Epithelial cell of proximal tubule (primary cell): ENCODE measurements around the gene MAP3K5. TPM values are rescaled to one million over a fixed set of nuclear protein-coding genes. Genes with fewer than 3 reads are reported as not detected.

Experiments used
- DNase-seq: peaks from one replicate; pipeline ENCODE4 v3.0.0-alpha.2; 2011; ENCODE audit warnings: low read depth
- H3K4me3 ChIP-seq: 2 replicates; pipeline ENCODE4 v1.5.1; 2011; ENCODE audit warnings: low read depth, mild to moderate bottlenecking, low read length
- total RNA-seq: library from RNA; depleted of rRNA; stranded (reverse); fragments of >200 nt; gene quantifications from 2 replicates; pipeline ENCODE4 v1.2.3, GENCODE V29; 2015
- TF ChIP-seq, protein P1 (sequence below): conservative IDR thresholded peaks from 2 replicates; pipeline ENCODE4 v1.5.1; 2012; ENCODE audit warnings: low read depth, mild to moderate bottlenecking, low read length

MAP3K5 gene
- total RNA-seq, 1 donor from 2014 or later: 7.8 TPM

DNA sequence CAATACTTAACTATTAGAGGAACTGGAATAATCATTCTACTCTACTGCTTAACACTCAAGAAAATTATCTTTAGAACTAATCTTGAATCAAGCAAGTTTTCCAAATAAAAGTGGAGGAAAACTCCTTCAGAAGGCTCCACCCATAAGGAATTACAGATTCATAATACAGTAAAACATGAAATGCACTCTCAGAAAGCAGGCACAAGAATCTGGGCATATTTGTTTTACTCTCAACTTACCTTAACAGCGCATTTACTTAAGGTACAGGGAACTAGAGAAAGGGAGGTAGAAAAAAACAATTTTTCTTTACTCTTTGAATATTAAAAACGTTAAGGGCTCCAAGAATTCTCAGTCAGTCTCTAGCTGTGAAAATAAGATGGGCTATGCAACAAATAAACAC lies 140.3 kb downstream of the MAP3K5 start:
- DNase-seq: no peak
- no peak overlapping the region for H3K4me3 ChIP-seq
- TF ChIP-seq, protein P1, sequence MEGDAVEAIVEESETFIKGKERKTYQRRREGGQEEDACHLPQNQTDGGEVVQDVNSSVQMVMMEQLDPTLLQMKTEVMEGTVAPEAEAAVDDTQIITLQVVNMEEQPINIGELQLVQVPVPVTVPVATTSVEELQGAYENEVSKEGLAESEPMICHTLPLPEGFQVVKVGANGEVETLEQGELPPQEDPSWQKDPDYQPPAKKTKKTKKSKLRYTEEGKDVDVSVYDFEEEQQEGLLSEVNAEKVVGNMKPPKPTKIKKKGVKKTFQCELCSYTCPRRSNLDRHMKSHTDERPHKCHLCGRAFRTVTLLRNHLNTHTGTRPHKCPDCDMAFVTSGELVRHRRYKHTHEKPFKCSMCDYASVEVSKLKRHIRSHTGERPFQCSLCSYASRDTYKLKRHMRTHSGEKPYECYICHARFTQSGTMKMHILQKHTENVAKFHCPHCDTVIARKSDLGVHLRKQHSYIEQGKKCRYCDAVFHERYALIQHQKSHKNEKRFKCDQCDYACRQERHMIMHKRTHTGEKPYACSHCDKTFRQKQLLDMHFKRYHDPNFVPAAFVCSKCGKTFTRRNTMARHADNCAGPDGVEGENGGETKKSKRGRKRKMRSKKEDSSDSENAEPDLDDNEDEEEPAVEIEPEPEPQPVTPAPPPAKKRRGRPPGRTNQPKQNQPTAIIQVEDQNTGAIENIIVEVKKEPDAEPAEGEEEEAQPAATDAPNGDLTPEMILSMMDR: no peak

DNA sequence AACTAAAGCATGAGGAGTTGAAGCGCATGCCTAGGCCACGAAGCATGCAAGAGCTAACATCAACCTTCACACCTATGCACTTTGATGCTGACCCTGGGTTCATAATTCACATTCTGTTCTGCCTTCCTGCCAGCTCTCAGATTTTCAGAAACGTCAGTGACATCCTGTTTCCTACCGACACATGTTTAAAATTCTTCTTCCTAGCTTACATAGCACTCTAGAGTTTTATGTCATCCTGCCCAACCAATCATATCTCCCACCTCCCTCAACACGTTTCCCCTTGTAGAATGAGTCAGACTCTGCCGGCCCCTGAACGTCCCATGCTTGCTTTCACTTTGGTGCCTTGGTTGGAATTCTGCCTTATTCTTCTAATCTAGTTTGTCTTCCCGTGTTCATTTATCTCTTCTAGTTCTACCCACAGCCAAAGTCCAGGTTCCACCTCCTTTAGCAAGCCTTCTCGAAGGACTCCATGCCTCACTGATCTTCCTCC lies 144.9 kb downstream of the MAP3K5 start:
- DNase-seq: peak; percentile 58
- peak overlapping the region; percentile 45 for H3K4me3 ChIP-seq
- TF ChIP-seq, protein P1: no peak

DNA sequence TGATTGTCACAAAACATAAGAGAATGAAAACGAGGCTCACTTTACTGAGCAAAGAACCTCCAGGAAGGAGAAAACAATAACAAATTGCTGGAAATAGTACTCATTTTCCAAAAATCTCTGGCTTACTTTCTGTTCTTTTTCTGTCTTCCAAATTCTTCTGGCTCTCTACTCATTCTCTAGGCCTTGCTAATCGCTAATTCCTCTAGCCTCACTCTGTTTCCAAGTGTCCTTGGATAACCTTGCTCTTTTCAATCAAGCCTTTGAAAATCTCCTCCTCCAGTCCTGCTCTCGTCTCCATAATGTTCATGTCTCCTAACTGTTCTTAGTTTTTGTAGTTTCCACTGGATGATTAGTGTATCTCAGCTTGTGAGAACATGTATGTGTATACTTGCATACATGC lies 145.9 kb downstream of the MAP3K5 start:
- H3K4me3 ChIP-seq: no peak overlapping the region
- DNase-seq: no peak
- TF ChIP-seq, protein P1: no peak

DNA sequence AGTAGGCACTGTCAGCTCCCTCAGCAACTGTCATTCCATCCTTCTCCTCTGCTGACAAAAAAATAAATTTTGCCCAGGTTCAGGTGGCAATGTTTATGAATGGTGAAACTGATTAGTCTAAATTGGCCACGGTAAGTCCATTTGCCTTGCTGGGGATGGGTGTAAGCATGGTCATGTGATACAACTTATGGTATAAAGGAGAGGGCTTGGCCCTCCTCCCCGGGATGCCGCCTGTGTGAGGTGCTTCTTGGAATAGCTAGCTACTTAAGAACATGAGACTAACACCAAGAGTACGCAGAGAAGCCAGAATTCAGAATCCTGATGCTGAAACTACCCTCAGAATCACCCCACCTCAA lies 147.7 kb downstream of the MAP3K5 start:
- no peak overlapping the region for H3K4me3 ChIP-seq
- no peak for DNase-seq
- TF ChIP-seq, protein P1: no peak

DNA sequence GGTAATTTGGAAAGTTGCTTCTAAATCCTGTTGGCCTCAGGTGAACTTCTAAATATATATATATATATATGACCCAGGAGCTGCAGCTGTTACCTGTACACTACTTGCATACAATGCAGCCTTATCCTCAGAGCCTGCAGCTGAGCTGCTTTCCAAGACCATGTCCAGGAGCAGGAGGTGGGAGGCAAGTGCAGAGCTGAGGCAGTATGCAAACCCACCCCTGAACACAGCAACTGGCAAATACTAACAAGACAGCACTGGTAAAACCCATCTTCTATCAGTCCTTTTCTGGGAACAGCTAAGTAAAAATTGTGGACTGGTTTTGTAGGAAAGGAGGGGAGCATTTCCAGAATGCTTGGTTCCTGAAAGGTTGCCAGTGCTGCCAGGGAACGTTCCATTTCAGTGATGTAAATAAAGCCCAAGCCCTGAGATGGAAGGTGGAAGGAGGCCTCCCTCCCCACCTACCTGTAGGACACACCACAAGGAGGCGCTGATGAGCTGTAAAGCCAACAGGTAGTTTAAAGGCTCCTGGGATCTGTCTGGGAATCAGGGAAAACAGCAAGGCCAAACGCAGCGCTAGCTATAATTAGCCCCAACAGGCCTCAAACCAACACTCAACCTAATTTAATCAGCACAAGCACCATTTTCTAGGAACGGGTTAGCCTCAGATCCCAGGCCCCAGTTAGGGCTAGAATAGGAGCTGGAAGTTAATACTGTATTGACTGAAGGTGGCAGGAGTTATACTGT lies 148.3 kb downstream of the MAP3K5 start:
- peak; percentile 58 for DNase-seq
- TF ChIP-seq, protein P1: peak; percentile 96
- no peak overlapping the region for H3K4me3 ChIP-seq

DNA sequence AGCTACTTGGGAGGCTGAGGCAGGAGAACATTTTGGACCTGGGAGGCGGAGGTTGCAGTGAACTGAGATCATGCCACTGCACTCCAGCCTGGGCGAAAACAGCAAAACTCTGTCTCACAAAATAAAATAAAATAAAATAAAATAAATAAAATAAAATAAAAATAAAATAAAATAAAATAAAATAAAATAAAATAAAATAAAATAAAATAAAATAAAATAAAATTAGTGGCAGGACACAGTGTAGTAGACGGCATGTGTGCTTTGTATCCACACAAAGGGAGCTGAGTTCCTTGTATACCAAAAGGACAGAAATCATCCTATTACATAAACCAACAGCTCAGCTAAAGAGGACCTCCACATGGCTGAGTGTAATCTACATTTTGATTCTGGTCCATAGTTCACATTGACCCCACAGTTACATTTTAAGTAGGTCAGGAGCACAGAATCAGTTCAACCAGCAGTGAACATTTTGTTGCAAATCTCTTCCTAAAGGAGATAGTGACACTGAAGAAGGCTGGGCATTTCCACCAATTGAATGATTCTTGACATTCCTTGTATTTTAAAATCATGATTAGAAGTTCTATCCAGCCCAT lies 150.3 kb downstream of the MAP3K5 start:
- DNase-seq: no peak
- TF ChIP-seq, protein P1: no peak

More for the DNA sequence above, 150.3 kb downstream of the MAP3K5 start:
- H3K4me3 ChIP-seq: no peak overlapping the region
